ENCODE data around the gene CACNA2D4. TPM values are rescaled to one million over a fixed set of nuclear protein-coding genes. Genes with fewer than 3 reads are reported as not detected.
A peak's percentile ranks its signal among the peaks of the same experiment; 100 is the strongest.

CACNA2D4 gene
- total and polyA plus RNA-seq, 2 of the 13 experiments (the other 11 are each of a cell fraction or from before 2014, with no cell fraction given): 14.2 to 136 TPM

DNA sequence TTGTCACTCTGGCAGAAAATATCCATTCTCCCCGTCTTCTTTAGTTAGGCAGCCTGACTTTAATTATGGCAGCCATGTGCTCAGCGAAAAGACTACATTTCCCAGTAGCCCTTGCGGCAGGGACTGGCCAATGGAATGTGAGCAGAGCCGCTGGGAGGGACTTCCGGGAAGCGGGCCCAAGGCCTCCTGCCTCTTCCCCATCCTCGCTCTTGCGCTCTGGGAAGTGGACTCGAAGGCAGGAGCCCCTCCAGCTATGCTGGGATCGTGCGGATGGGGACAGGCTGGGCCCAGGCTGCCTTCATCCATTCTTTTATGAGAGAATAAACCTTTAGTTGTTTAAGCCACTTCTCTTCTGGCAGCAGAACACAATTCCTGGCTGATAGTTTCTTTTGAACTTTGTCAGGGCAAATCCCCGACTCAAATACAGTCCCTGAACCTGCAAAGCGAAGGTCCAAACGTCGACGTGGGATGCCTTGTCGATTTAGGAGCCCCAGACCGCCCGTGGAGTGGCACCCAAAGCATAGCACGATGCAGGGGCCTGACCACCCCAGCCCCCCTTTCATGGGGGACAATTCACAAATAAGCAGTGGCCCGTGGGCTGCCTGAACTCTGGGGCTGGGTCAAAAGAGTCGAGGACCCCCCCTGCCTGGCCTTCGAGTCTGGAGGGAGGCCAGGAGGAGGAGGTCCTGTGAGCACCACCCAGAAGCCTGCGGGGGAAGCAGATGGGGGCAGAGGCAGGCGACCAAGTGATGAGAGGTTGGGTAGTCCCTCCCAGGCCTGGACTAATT lies 113.7 kb downstream of the CACNA2D4 start (continued):
- TF ChIP-seq, protein P1, sequence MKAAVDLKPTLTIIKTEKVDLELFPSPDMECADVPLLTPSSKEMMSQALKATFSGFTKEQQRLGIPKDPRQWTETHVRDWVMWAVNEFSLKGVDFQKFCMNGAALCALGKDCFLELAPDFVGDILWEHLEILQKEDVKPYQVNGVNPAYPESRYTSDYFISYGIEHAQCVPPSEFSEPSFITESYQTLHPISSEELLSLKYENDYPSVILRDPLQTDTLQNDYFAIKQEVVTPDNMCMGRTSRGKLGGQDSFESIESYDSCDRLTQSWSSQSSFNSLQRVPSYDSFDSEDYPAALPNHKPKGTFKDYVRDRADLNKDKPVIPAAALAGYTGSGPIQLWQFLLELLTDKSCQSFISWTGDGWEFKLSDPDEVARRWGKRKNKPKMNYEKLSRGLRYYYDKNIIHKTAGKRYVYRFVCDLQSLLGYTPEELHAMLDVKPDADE (CRISPR knock-in tag; IDR thresholded peaks at IDR 0.05): no peak
- TF ChIP-seq ZNF33A (CRISPR knock-in tag; IDR thresholded peaks at IDR 0.05; ENCODE audit: borderline replicate concordance): no peak
- peak; percentile 81 for TF ChIP-seq GABPA (IDR thresholded peaks at IDR 0.05; ENCODE audit: low read depth, low read length)
- TF ChIP-seq GABPA (CRISPR knock-in tag; IDR thresholded peaks at IDR 0.05; ENCODE audit: low read depth): peak; percentile 96
- no peak for TF ChIP-seq MAFK (conservative IDR thresholded peaks at IDR 0.05 in 1 of 2, IDR thresholded peaks at IDR 0.05 in 1 of 2; ENCODE audit: low read length in 2 of 2)
- TF ChIP-seq SP2 (CRISPR knock-in tag; IDR thresholded peaks at IDR 0.05): peak; percentile 86
- 0 out of 2 replicates have a peak, but pooled peaks have one; percentile 6 for TF ChIP-seq PHF8 (CRISPR knock-in tag; IDR thresholded peaks at IDR 0.05)
- TF ChIP-seq GTF3A (CRISPR knock-in tag; conservative IDR thresholded peaks at IDR 0.05): no peak
- TF ChIP-seq, protein P2, sequence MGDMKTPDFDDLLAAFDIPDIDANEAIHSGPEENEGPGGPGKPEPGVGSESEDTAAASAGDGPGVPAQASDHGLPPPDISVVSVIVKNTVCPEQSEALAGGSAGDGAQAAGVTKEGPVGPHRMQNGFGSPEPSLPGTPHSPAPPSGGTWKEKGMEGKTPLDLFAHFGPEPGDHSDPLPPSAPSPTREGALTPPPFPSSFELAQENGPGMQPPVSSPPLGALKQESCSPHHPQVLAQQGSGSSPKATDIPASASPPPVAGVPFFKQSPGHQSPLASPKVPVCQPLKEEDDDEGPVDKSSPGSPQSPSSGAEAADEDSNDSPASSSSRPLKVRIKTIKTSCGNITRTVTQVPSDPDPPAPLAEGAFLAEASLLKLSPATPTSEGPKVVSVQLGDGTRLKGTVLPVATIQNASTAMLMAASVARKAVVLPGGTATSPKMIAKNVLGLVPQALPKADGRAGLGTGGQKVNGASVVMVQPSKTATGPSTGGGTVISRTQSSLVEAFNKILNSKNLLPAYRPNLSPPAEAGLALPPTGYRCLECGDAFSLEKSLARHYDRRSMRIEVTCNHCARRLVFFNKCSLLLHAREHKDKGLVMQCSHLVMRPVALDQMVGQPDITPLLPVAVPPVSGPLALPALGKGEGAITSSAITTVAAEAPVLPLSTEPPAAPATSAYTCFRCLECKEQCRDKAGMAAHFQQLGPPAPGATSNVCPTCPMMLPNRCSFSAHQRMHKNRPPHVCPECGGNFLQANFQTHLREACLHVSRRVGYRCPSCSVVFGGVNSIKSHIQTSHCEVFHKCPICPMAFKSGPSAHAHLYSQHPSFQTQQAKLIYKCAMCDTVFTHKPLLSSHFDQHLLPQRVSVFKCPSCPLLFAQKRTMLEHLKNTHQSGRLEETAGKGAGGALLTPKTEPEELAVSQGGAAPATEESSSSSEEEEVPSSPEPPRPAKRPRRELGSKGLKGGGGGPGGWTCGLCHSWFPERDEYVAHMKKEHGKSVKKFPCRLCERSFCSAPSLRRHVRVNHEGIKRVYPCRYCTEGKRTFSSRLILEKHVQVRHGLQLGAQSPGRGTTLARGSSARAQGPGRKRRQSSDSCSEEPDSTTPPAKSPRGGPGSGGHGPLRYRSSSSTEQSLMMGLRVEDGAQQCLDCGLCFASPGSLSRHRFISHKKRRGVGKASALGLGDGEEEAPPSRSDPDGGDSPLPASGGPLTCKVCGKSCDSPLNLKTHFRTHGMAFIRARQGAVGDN (CRISPR knock-in tag; IDR thresholded peaks at IDR 0.05): peak; percentile 84
- TF ChIP-seq, protein P3, sequence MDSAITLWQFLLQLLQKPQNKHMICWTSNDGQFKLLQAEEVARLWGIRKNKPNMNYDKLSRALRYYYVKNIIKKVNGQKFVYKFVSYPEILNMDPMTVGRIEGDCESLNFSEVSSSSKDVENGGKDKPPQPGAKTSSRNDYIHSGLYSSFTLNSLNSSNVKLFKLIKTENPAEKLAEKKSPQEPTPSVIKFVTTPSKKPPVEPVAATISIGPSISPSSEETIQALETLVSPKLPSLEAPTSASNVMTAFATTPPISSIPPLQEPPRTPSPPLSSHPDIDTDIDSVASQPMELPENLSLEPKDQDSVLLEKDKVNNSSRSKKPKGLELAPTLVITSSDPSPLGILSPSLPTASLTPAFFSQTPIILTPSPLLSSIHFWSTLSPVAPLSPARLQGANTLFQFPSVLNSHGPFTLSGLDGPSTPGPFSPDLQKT (CRISPR knock-in tag; IDR thresholded peaks at IDR 0.05; ENCODE audit: borderline replicate concordance): no peak
- TF ChIP-seq ZBTB7B (CRISPR knock-in tag; IDR thresholded peaks at IDR 0.05): no peak
- TF ChIP-seq, protein P4, sequence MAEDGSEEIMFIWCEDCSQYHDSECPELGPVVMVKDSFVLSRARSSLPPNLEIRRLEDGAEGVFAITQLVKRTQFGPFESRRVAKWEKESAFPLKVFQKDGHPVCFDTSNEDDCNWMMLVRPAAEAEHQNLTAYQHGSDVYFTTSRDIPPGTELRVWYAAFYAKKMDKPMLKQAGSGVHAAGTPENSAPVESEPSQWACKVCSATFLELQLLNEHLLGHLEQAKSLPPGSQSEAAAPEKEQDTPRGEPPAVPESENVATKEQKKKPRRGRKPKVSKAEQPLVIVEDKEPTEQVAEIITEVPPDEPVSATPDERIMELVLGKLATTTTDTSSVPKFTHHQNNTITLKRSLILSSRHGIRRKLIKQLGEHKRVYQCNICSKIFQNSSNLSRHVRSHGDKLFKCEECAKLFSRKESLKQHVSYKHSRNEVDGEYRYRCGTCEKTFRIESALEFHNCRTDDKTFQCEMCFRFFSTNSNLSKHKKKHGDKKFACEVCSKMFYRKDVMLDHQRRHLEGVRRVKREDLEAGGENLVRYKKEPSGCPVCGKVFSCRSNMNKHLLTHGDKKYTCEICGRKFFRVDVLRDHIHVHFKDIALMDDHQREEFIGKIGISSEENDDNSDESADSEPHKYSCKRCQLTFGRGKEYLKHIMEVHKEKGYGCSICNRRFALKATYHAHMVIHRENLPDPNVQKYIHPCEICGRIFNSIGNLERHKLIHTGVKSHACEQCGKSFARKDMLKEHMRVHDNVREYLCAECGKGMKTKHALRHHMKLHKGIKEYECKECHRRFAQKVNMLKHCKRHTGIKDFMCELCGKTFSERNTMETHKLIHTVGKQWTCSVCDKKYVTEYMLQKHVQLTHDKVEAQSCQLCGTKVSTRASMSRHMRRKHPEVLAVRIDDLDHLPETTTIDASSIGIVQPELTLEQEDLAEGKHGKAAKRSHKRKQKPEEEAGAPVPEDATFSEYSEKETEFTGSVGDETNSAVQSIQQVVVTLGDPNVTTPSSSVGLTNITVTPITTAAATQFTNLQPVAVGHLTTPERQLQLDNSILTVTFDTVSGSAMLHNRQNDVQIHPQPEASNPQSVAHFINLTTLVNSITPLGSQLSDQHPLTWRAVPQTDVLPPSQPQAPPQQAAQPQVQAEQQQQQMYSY (CRISPR knock-in tag; IDR thresholded peaks at IDR 0.05): no peak
- TF ChIP-seq AGO2 (optimal IDR thresholded peaks at IDR 0.05; ENCODE audit: low read depth, low read length): peak; percentile 47
- TF ChIP-seq ZNF160 (CRISPR knock-in tag; IDR thresholded peaks at IDR 0.05): no peak
- 0 out of 2 replicates have a peak, but pooled peaks have one; percentile 39 for TF ChIP-seq ERF (CRISPR knock-in tag; IDR thresholded peaks at IDR 0.05)
- no peak for TF ChIP-seq ZNF468 (CRISPR knock-in tag; IDR thresholded peaks at IDR 0.05)
- peak; percentile 94 for TF ChIP-seq GABPB1 (CRISPR knock-in tag; IDR thresholded peaks at IDR 0.05)
- 0 out of 2 replicates have a peak, but pooled peaks have one; percentile 36 for TF ChIP-seq POGZ (CRISPR knock-in tag; IDR thresholded peaks at IDR 0.05)
- TF ChIP-seq ZNF234 (CRISPR knock-in tag; conservative IDR thresholded peaks at IDR 0.05): no peak
- TF ChIP-seq HES4 (CRISPR knock-in tag; IDR thresholded peaks at IDR 0.05; ENCODE audit: borderline replicate concordance): no peak
